ENCODE measurements around the gene GRM8. TPM values are rescaled to one million over a fixed set of nuclear protein-coding genes. Genes with fewer than 3 reads are reported as not detected.

GRM8 gene
- total RNA-seq, 1 experiment from 2014 or later, result 1.8 TPM

GRCh38 chr7:126718419-126718818 is 534.3 kb downstream of the GRM8 start:
- H2BK20ac ChIP-seq (ENCODE audit: low read depth, low read length, poor library complexity, severe bottlenecking), result no peak overlapping the region
- H3T11ph ChIP-seq (ENCODE audit: low read length), result no peak overlapping the region
- no peak overlapping the region for H2BK5ac ChIP-seq (ENCODE audit: insufficient read length, low read length)
- no peak overlapping the region for H3K14ac ChIP-seq (ENCODE audit: insufficient read depth, low read length)
- no peak overlapping the region for H3K4ac ChIP-seq (ENCODE audit: low read depth, low read length)
- Mint-ChIP-seq H3K27me3 (ENCODE audit: low read depth) (no peaks in the 10 kb centered on the region), H3K4me3 (no peak overlapping the region), H3K27ac (no peak overlapping the region), H3K9me3 (no peaks in the 10 kb centered on the region; a peak in 1 of 5 replicates), H3K4me1 (peaks cover 5 to 8% of the 10 kb centered on the region in 2 experiments), H3K36me3 (ENCODE audit: insufficient read depth in 1 of 3, low read depth in 3 of 3) (no peaks in the 10 kb centered on the region; a peak in 1 of 7 replicates)
- no CpG with 5 or more reads among the region's 3 CpGs for WGBS (ENCODE audit: extremely low coverage, insufficient read length, low lambda C conversion rate)
- H2AFZ ChIP-seq (ENCODE audit: low read length), result no peak overlapping the region
- no peak for DNase-seq
- no peak overlapping the region for H4K8ac ChIP-seq (replicated peaks; ENCODE audit: insufficient read length, low read depth, low read length)
- H3K79me2 ChIP-seq (ENCODE audit: insufficient read depth, low read length), result no peaks in the 10 kb centered on the region
- H3K23me2 ChIP-seq (ENCODE audit: insufficient read length, low read depth, low read length, poor library complexity, severe bottlenecking), result no peaks in the 10 kb centered on the region
- H3K27me3 ChIP-seq (ENCODE audit: insufficient read depth, low read length), result no peaks in the 10 kb centered on the region
- H3K79me1 ChIP-seq (ENCODE audit: insufficient read depth, low read depth, low read length, poor library complexity, severe bottlenecking), result no peaks in the 10 kb centered on the region
- no peaks in the 10 kb centered on the region for H4K20me1 ChIP-seq (ENCODE audit: control insufficient read depth, insufficient read depth, insufficient read length)
- no peak for TF ChIP-seq CTCF (conservative IDR thresholded peaks at IDR 0.05)
- H3K4me1 ChIP-seq (ENCODE audit: insufficient read depth, low read length), result no peaks in the 10 kb centered on the region
- H3K4me2 ChIP-seq (ENCODE audit: insufficient read depth, insufficient read length, low read length), result no peak overlapping the region
- H3K56ac ChIP-seq (ENCODE audit: insufficient read length, low read depth, low read length), result no peak overlapping the region
- H2BK15ac ChIP-seq (ENCODE audit: low read depth, low read length), result no peak overlapping the region
- no peak overlapping the region for H2AK5ac ChIP-seq (ENCODE audit: insufficient read length, low read length)
- H4K91ac ChIP-seq (ENCODE audit: insufficient read length, low read depth, low read length), result no peak overlapping the region
- H2BK120ac ChIP-seq (ENCODE audit: low read depth, low read length, poor library complexity, severe bottlenecking), result no peak overlapping the region
- H3K9me3 ChIP-seq (ENCODE audit: control insufficient read depth, low read depth, low read length), result no peaks in the 10 kb centered on the region
- H3K18ac ChIP-seq (ENCODE audit: insufficient read length, low read depth, low read length), result no peak overlapping the region
- no peak overlapping the region for H3K27ac ChIP-seq (ENCODE audit: insufficient read length, low read depth, low read length)
- H4K5ac ChIP-seq (ENCODE audit: insufficient read length, low read depth, low read length), result no peak overlapping the region
- no peak overlapping the region for H3K9ac ChIP-seq (ENCODE audit: extremely low read depth, insufficient read length, low read length)
- no peak overlapping the region for H2BK12ac ChIP-seq (ENCODE audit: insufficient read length, low read depth, low read length)
- H3K23ac ChIP-seq (ENCODE audit: insufficient read length, low read depth, low read length), result no peak overlapping the region

All from H9 (cell line).